Melanocyte of skin (primary cell): ENCODE data around the gene SRPX2. TPM values are rescaled to one million over a fixed set of nuclear protein-coding genes. Genes with fewer than 3 reads are reported as not detected.

Experiments used
- total RNA-seq, 2 donors: library from RNA; depleted of rRNA; stranded (reverse); fragments of >200 nt; gene quantifications; 2 replicates each; pipeline ENCODE4 v1.2.3, GENCODE V29; 2012

The SRPX2 gene, protein sequence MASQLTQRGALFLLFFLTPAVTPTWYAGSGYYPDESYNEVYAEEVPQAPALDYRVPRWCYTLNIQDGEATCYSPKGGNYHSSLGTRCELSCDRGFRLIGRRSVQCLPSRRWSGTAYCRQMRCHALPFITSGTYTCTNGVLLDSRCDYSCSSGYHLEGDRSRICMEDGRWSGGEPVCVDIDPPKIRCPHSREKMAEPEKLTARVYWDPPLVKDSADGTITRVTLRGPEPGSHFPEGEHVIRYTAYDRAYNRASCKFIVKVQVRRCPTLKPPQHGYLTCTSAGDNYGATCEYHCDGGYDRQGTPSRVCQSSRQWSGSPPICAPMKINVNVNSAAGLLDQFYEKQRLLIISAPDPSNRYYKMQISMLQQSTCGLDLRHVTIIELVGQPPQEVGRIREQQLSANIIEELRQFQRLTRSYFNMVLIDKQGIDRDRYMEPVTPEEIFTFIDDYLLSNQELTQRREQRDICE
- 10 to 100 TPM in 1 of 2 donors, 1 to 10 TPM in 1; 9.0 to 11.0 TPM for total RNA-seq

DNA sequence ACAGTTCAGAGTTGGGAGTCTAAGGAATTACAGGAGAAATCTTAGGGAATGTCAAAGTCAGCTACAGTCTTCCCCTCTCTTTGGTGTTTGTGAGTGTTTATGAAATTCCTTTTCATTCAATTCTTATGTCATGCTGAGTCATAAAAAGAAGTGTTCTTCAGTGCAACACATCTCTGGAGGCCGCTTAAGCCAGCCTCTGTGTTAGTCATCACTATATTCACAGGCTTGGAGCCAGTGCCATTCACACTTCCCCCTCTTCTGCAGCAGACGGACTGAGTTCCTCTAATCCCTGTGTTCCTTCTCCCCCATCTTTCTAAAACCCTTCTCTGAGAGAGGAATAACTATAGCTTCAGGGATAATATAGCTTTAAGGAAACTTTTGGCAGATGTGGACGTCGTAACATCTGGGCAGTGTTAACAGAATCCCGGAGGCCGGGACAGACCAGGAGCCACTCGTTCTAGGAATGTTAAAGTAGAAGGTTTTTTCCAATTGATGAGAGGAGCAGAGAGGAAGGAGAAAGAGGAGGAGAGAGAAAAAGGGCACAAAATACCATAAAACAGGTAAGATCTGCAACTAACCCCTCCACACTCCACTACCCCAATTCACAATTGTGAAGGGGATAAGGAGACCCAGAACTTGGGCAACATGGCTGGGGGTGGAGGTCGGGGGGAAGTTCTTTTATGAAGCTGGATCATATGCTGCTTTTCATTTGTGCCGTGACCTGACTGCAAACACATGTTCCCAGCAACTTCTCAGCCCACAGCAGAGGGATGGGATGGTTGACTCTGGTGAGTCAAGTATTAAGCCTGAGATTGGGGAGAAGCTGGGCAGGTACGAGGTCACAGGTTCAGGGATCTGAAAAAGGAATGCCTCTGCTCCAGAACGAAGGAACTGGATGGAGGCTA, at the start of gene SRPX2:
Gene SRPX2 (plus strand): TSS at position 244 of the 905 bp plus-strand sequence. CDS start 2,124 bp downstream, outside the sequence.

DNA sequence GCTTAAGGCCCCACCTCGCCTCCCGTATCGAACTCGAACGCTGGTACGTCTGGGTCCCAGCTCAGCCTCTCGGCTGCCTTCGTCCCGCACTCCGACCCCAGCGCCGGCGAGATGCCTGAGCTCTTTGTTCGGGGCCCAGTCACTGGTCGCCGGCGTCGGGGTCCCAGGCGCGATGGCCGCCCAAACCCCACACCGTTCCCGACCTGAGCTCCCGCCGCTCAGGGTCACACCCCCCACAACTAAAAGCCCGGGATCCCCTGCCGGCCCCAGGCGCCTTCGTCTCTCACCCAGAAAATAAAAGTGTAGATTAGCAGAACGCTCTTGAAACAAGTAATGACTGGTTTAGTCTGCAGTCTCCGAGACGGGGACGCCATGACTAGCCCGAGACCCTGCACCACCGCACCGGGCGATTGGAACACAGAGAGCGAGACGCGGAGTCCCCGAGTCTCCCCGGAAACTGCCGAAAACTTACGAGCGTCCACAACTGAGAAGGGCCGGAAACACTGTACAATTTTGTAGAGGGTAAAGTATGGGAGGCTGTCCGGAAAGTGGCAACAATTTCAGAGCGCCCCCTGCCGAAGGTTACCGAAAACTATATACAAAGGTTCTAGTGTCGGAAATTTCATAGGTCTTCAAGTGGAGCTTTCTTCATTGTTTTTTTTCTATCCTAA, 7.5 kb upstream of the SRPX2 start, which contains the start of gene TSPAN6:
Gene TSPAN6 (minus strand): TSS at position 486 of the 671 bp plus-strand sequence. CDS start 112 bp downstream, at position 374.

Other genes starting within 250 kb of the SRPX2 start
- gene PCDH19, start 233.9 kb upstream of the SRPX2 start, total RNA-seq: not detected
- gene TNMD, start 59.3 kb upstream of the SRPX2 start, total RNA-seq: not detected
- gene TSPAN6, start 7.4 kb upstream of the SRPX2 start, total RNA-seq: 10 to 100 TPM; 16.0 to 16.9 TPM
- gene SYTL4, start 87.9 kb downstream of the SRPX2 start, total RNA-seq: 1 to 10 TPM; 2.4 to 5.0 TPM
- gene CSTF2, start 176.2 kb downstream of the SRPX2 start, total RNA-seq: 10 to 100 TPM; 18.9 to 25.3 TPM
- gene NOX1, start 230.2 kb downstream of the SRPX2 start, total RNA-seq: not detected